ENCODE results near the gene ANP32E. TPM values are rescaled to one million over a fixed set of nuclear protein-coding genes. Genes with fewer than 3 reads are reported as not detected.

Gene ANP32E
- total and polyA plus RNA-seq, 2 donors (not counting 1 experiment from before 2014, with no cell fraction given), result 5.1 to 47.1 TPM

Small RNAs within 50 kb of the gene (small RNA-seq; reads per million reads assigned to genes)
- gene RN7SL480P (ENCODE audit: insufficient read length, low read depth, low replicate concordance), result not detected
- 4.0 reads per million, percentile 60 among the genes with 10 or more reads in this experiment for gene RNU2-17P (ENCODE audit: insufficient read length, low read depth, low replicate concordance)

Other genes with a start within 250 kb of the ANP32E start
- 3.3 and 4.1 TPM in 2 replicates for gene OTUD7B, start 225.4 kb downstream of the ANP32E start, total RNA-seq
- gene OTUD7B, start 225.4 kb downstream of the ANP32E start, polyA plus RNA-seq, result 0.25 and 0.40 TPM in 2 replicates
- 49.1 and 50.0 TPM in 2 replicates for gene VPS45, start 168.3 kb downstream of the ANP32E start, total RNA-seq
- gene VPS45, start 168.3 kb downstream of the ANP32E start, polyA plus RNA-seq, result 23.4 TPM in 2 replicates
- gene PLEKHO1, start 86.2 kb downstream of the ANP32E start, total RNA-seq, result 182 and 186 TPM in 2 replicates
- gene PLEKHO1, start 86.2 kb downstream of the ANP32E start, polyA plus RNA-seq, result 111 and 129 TPM in 2 replicates
- gene CA14, start 21.7 kb upstream of the ANP32E start, total RNA-seq, result not detected in 2 replicates
- gene CA14, start 21.7 kb upstream of the ANP32E start, polyA plus RNA-seq, result not detected in 2 replicates
- 134 and 135 TPM in 2 replicates for gene APH1A, start 32.9 kb upstream of the ANP32E start, total RNA-seq
- 165 and 197 TPM in 2 replicates for gene APH1A, start 32.9 kb upstream of the ANP32E start, polyA plus RNA-seq
- 0.76 and 1.5 TPM in 2 replicates for gene C1orf54, start 36.7 kb upstream of the ANP32E start, total RNA-seq
- 2.1 and 3.0 TPM in 2 replicates for gene C1orf54, start 36.7 kb upstream of the ANP32E start, polyA plus RNA-seq
- gene CIART, start 46.4 kb upstream of the ANP32E start, total RNA-seq, result 0.27 TPM in 1 of 2 replicates, not detected in the other
- gene CIART, start 46.4 kb upstream of the ANP32E start, polyA plus RNA-seq, result 0.46 and 0.74 TPM in 2 replicates
- gene MRPS21, start 57.7 kb upstream of the ANP32E start, total RNA-seq, result 56.5 and 60.4 TPM in 2 replicates
- 47.2 and 50.1 TPM in 2 replicates for gene MRPS21, start 57.7 kb upstream of the ANP32E start, polyA plus RNA-seq
- gene PRPF3, start 85.4 kb upstream of the ANP32E start, total RNA-seq, result 141 and 156 TPM in 2 replicates
- gene PRPF3, start 85.4 kb upstream of the ANP32E start, polyA plus RNA-seq, result 83.1 and 104 TPM in 2 replicates
- gene RPRD2, start 128.0 kb upstream of the ANP32E start, total RNA-seq, result 49.1 and 51.4 TPM in 2 replicates
- 16.6 and 17.8 TPM in 2 replicates for gene RPRD2, start 128.0 kb upstream of the ANP32E start, polyA plus RNA-seq